Skin epidermis (tissue), 12 donors: ENCODE measurements around the gene FCSK.

Experiments used
- H3K27ac ChIP-seq, 21 experiments: fragments of 200-600 bp; sonication (generic) in 11 of 21; one replicate each; pipeline ENCODE4 v1.5.0; 2020; ENCODE audit warnings: mild to moderate bottlenecking in 3 of 21, inconsistent platforms in 2 of 21, moderate library complexity in 2 of 21
- H3K4me3 ChIP-seq, 7 experiments: fragments of 200-600 bp; sonication (generic) in 2 of 7; one replicate each; pipeline ENCODE4 v1.5.0; 2020; ENCODE audit warnings: inconsistent platforms in 2 of 7, mild to moderate bottlenecking in 2 of 7, moderate library complexity in 1 of 7

Gene FCSK

DNA sequence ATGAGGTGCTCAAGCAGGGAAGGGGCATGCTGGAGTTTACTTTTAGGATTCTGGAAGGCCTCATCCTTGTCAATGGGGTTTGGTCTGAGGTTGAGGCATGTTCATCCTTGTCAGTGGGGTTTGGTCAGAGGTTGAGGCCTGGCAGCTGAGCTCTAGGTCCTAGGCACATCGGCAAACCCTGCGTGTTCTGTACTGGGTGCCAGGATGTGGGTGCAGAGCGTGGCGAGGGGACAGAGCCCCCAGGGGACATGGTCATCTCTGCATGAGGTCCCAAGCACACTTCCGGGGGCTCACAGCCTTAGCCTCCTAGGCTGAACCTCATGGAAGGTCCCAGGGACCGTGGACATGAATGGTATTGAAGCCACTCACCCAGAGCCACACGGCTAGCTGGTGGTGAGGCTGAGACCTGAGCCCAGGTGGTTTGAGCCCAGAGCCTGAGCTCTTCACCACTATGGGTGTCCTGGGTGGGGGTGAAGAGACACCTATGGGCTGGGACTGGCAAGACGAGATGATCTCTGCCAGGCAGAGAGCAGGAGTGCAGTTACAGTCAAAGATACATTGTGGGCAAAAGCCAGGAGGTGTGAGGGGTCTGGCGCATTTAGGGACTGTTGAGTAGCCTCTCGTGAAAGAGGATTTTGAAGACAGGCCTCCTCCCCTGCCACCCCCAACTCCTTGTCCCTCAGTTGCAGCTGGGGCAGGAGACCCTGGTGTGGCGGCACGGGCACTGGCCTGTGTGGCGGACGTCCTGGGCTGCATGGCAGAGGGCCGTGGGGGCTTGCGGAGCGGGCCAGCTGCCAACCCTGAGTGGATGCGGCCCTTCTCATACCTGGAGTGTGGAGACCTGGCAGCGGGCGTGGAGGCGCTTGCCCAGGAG is 19.3 kb downstream of the FCSK start:
- no peak overlapping the region for H3K4me3 ChIP-seq
- no peak overlapping the region for H3K27ac ChIP-seq

DNA sequence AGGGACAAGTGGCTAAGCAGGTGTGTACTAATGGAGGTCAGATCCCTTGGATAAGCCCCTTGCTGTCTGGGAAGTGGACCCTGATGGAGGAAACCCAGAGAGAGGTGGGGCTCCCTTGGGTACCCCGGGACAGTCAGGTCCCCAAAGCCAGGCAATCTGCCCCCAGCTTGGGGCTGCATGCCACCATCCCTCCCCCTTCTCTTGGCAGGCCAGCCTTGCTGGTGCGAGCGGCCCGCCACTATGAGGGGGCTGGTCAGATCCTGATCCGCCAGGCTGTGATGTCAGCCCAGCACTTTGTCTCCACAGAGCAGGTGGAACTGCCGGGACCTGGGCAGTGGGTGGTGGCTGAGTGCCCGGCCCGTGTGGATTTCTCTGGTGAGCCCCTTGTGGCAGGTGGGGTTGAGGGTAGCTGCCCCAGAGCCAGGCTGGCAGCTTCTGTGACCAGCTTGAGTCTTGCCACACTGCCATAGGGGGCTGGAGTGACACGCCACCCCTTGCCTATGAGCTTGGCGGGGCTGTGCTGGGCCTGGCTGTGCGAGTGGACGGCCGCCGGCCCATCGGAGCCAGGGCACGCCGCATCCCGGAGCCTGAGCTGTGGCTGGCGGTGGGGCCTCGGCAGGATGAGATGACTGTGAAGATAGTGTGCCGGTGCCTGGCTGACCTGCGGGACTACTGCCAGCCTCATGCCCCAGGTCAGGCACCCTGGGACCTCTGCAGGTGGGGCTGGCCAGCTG is 20.1 kb downstream of the FCSK start:
- Histone ChIP-seq H3K27ac (no peak overlapping the region), H3K4me3 (no peak overlapping the region)

DNA sequence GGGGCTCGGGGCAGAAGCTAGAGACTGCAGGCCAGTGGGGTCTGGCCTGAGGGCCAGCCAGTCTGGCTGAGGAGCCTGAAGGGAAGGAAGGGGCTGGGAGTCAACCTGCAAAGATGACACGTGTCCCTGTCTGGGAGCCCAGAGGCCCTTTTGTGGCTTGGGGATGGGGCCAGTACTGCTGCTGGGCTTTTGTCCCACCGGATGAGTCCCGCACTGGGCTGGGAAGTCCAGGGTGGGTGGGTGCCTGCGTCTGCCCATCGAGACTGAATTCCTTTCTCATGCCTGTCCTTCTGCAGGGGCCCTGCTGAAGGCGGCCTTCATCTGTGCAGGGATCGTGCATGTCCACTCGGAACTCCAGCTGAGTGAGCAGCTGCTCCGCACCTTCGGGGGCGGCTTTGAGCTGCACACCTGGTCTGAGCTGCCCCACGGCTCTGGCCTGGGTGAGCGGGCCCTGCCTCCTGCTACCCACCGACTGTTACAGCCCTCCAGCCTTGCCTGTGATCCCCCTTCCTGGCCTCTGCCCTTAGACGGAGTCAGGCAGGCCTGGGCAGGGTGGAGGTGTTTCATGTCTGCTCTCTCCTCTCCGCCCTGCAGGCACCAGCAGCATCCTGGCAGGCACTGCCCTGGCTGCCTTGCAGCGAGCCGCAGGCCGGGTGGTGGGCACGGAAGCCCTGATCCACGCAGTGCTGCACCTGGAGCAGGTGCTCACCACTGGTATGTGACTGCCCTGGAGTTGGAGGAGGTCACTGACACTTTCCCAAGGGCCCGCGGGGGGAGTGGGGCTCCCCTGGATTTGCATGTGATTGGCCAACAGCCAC is 20.9 kb downstream of the FCSK start:
- H3K27ac ChIP-seq, result no peak overlapping the region
- H3K4me3 ChIP-seq, result no peak overlapping the region

DNA sequence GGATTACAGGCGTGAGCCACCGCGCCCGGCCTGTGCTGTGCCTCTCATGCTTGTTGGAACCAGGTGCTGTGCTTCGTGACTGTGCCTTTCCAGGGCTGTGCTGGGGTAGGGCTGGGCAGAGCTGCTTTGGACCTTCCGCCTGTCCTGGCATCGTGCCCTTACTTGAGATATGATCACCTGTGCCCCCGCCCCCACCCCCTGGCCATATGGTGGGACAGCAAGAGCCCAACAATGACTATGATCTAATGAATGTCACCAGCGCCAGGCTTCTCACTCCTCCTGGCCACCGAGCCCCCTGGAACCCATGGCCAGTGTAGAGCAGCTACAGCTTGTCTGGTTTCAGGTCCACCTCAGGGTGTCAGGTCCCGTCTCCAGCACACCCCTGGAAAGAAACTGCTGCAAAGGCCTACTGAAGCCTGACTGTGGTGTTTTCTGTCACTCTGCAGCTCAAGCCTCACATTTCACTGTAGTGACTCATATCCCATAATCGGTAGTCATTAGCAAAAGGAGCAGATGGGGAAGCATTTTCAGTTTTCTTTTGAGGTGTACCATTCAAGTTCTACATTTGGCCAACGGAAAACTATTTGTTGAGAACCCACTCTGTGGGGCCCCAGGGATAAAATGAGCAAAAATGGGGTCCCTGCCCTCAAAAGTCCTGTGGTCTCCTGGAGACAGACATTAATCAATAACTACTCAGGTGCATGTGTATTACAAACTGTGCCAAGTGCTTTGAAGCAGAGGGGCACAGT is 22.1 kb downstream of the FCSK start:
- peak overlapping the region in 15 of 21 experiments; percentile 4 to 76 (median 37) for H3K27ac ChIP-seq
- H3K4me3 ChIP-seq, result no peak overlapping the region

DNA sequence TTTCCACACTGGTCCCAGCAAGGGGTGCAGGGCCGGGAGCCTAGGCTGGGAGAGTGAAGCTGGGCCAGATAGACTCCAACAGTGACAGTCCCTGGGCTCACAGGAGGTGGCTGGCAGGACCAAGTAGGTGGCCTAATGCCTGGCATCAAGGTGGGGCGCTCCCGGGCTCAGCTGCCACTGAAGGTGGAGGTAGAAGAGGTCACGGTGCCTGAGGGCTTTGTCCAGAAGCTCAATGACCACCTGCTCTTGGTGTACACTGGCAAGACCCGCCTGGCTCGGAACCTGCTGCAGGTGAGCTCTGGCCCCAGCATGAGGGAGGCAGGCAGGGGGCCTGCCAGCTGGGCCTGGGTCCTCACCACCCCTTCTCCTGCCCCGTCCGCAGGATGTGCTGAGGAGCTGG is 23.8 kb downstream of the FCSK start:
- Histone ChIP-seq H3K27ac (peak overlapping the region in 7 of 21 experiments; percentile 5 to 29 (median 22)), H3K4me3 (no peak overlapping the region)

DNA sequence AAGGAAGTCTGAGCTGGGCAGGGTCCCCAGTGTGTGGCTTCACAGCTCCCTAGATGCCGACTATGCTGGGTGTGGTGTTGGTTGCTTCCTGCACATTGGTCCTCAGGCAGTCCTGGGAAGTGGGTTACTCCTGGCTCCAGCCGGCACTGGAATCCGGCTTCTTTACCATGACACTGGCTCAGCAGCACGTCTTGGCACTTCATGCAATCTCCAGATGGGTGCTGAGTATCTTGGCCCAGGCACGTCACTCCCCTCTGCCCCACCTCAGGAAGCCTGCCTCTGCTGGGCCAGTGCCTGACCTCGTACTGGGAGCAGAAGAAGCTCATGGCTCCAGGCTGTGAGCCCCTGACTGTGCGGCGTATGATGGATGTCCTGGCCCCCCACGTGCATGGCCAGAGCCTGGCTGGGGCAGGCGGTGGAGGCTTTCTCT is 24.5 kb downstream of the FCSK start:
- Histone ChIP-seq H3K27ac (peak overlapping the region in 7 of 21 experiments; percentile 1 to 45 (median 28)), H3K4me3 (no peak overlapping the region)

DNA sequence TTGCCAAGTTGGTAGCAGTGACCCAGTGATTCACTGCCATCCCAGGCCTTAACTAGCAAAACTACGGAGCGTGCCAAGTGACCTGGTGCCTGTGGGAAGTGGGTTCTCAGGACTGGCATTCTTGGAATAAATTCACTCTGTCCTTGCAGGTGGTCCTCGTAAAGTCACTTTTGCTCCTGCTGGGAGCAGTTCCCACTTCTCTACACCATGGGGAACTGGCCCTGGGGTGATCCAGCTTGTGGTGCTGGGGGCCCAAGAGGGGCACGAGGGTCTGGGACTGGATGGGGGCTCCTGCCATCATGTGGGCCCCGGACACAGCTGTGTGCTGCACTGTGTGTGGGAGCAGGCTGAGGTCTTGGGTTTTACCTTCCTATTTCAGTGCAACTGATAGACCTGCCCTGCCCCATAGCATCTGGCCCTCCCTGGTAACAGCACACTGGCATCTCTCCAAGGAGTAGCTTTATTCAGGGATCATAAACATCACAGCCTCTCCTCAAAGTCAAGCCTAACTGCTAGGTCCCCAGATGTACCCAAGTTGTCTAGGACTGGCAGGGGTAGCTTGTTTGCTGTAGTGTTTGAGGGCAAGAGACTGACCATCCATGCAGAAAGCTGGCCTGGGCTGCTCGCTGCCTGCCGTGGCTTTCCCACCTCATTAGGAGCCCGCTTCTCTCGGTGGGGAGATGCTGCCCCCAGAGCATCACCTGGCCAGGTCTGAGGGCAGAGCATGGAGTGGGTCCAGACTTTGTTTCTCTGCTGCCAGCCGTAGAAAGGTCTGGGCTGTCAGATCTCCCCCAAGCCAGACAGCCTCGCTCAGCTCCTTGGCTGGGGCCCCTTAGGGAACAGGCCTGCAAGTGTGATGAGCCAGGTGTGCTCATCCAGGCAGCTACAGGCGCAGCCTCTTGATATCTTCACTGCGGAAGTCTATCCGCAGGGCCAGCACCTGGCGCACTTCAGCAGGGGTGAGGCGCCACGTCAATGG is 26.0 kb downstream of the FCSK start:
- no peak overlapping the region for H3K27ac ChIP-seq
- no peak overlapping the region for H3K4me3 ChIP-seq

DNA sequence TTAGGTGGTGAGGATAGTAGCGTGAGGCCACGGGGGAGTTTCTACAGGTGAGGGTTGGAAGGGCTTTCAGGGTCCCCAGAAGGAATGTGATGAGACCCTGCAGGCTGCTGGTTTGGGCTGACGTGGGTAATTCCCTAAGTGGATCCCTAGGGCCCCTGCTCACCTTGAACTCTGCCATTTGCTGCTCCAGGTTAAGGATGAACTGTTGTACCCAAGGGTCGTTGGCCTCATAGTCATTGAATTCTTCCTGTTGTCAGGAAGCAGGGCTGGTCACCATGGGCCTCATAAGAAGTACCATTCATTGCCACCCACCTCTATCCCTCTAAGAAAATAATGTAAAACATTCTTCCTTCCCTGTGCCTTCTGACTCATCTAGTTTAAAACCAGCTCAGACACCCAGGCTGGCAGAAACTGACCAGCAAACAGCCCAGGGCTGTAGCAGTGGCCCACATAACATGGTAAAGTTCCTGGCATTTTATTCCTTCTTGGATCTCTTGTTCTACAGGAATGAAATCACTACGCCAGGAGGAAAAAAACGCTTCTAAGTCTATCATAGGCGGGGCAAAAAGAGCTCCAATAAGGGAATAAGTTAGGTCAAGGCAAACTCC is 27.6 kb downstream of the FCSK start:
- H3K4me3 ChIP-seq, result no peak overlapping the region
- H3K27ac ChIP-seq, result no peak overlapping the region

DNA sequence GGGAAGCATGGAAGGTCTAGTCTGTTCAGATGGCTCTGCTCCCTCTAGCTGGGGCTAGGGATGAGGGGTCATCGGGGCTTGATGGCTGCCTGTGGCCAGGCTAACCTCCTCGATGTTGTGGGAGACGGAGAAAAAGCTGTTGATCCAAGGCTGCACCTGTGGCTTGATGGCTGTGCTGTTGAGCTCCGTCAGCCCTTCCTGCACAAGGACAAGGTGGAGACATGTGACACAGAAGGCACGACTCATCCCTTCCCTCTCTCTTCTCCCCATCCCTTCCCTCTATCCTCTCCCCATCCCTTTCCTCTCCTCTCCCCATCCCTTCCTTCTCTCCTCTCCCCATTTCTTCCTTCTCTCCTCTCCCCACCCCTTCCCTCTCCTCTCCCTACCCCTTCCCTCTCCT is 28.2 kb downstream of the FCSK start:
- no peak overlapping the region for H3K27ac ChIP-seq
- no peak overlapping the region for H3K4me3 ChIP-seq

DNA sequence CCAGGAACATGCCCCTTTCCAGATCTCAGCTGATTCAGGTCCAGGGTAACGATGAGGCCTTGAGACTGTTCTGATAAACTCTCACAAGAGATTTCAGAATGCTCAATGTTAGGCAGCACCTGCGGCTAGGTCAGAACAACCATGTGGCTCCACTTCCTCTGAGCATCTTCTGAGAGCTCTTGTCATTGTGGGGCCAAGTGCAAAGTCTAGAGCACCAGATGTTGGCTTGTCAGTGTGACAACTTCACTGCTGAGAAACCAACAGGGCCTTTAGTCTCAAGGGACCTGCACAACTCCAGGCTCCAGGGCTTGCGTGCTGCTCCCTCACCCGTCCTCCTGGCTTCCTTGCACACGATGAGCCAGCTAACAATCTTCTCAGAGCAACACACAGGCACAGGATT is 29.0 kb downstream of the FCSK start:
- H3K4me3 ChIP-seq, result no peak overlapping the region
- no peak overlapping the region for H3K27ac ChIP-seq

DNA sequence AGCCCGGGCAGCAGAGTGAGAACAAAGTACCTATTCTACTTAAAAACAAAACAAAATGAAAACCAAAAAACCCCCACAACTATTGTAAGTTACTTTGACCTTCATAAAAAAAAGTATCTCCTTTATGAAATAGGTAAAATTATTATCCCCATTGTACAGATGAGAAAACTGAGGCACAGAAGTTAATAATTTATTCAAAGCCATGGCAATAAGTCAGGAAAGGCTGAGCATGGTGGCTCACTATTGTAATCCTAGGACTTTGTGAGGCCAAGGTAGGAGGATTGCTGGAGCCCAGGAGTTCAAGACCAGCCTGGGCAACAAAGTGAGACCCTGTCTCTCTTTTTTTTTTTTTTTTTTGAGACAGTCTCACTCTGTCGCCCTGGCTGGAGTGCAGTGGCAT is 30.5 kb downstream of the FCSK start:
- Histone ChIP-seq H3K4me3 (no peak overlapping the region), H3K27ac (no peak overlapping the region)

DNA sequence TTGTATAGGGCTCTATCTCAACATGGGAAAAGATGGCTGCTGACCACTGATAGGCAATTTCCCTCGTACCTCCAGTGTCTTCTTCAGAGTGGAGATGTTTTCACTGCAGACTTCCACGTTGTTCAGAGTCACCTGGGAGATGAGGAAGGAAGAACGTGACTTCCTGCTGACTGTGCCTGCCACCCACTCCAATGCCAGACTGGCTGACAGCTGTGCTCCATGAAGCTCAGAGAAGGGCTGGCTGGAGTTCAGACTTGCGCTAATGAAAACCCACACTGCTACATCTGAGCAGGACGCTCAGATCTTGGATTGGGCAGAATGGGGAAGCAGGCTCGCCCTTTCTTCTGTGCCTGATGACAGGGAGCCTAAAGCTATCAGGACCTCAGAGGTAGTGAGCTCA is 35.9 kb downstream of the FCSK start:
- Histone ChIP-seq H3K27ac (no peak overlapping the region), H3K4me3 (no peak overlapping the region)

DNA sequence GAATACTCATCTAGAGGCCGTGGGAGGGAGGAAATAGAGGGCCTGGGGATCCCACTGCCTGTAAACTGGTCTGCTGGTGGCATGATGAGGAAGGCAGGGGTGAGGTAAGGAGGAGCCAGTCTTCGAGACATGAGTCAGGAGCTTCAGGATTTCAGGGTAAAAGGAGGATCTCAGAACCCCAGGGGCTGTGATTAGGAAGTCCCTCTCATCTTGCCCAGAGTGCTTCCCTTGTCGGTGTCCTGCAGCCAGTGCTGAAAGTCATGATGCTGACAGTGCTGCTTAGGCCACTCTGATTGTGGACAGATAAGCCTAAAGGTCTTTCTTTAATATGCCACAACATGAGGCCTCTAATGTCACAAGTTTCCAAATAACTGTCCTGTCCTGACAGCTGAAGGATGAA is 39.4 kb downstream of the FCSK start:
- no peak overlapping the region for H3K27ac ChIP-seq
- H3K4me3 ChIP-seq, result no peak overlapping the region

DNA sequence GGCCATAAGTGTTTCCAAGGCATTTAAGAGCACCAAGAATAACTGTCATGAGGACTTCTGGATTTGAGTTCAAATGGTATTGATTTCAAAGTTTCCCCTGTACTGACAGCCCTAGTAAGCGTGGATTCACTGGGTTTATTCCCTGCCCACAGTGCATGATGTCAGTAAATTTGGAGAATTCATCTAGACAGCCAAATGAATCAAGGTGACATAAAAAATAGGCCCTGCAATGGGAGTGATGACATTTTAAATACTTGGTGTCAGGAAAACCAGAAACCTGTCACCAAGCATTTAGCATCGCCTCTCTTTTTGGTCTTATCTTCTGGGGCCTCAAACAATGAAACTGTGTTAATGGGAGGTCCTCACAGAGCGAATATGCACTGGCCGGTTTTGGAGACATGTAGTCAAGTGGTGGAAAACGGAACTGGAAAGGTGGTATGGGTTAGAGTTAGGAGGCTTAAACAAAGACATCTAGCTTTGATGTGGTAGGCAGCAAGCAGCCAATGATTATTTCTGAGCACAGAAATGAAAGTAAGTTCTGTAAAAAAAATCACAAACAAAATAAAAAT is 39.9 kb downstream of the FCSK start:
- no peak overlapping the region for H3K4me3 ChIP-seq
- H3K27ac ChIP-seq, result no peak overlapping the region

DNA sequence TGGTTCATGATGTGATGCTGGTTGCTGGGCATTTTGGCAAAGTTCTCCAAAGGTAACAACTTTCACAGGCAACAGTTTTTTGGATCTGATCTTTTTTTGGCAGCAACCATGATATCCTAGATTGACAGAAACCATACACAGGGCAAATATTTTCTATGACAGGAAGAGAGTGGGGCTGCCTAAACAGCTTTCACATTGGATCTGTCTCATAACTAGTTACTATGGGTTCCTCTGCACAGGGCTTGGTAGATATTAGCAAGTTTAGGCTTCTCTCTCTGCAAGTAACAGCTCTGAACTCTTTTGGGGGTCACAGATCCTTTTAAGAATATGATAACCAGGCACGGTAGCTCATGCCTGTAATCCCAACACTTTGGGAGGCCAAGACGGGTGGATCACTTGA is 40.4 kb downstream of the FCSK start:
- Histone ChIP-seq H3K4me3 (no peak overlapping the region), H3K27ac (no peak overlapping the region)

DNA sequence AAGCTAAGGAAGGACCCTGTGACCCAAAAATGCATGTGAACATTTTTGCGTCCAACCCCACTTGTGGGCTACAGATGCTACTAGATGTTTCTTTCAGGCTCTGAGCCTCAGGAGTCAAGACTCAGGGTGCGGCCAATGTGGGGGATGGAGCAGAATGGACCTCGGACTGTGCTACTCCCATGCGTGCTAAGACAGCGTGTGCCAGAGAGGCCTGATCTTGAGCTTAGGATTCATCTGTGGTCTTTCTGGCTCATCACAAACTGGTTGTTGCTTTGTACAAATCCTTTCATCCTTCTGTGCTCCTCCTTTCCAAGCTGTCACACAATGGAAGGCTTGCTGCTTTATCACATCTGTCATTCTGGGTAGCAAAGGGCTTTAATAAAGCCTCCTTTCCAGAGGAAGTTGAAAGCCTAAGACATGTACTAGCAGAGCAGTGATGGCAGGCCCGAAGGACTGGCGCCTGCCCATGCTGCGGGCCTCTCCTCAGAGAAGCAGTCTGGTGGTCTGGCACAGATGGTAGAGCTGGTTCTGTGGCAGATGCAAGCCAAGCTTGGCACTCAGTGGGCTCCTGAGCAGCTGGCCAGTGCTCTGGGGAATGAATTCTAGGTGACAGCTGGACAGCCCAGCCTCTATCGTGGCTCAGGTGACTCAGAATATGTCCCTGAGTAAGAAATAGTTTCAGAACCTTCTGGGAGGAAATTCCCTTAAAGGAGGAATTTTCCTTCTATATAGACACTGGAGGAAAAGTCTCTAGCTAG is 41.2 kb downstream of the FCSK start:
- no peak overlapping the region for H3K27ac ChIP-seq
- H3K4me3 ChIP-seq, result no peak overlapping the region

DNA sequence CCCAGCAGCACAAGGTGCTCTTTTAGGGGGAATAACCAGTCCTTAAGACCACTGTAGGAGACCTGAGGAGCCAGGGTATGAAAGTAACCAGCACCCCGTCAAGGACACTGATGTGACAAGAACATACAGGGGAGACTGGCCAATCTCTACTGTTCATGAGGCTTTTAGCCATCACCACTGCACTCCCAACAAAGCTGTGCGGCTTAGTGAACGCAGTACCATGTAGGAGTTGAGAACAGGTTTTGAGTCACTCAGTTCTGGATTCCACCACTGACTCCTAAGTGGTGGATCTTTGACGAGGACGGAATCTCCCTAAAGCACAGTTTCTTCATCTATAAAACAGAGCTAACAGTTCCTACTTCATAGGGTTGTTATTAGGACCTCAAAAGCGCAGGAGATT is 42.1 kb downstream of the FCSK start:
- no peak overlapping the region for H3K27ac ChIP-seq
- H3K4me3 ChIP-seq, result no peak overlapping the region
